PFSK-1 (cell line): Measurements from ENCODE around the gene SEMA6C.

Source experiments
- FOXP2 ChIP-seq: optimal IDR thresholded peaks from 2 replicates; pipeline ENCODE3; 2011; ENCODE audit warnings: borderline replicate concordance, control low read depth, inconsistent platforms; ENCODE audit not compliant: insufficient read depth; ENCODE audit errors: extremely low read length, extremely low read depth
- POLR2AphosphoS5 ChIP-seq: IDR thresholded peaks from 2 replicates; pipeline ENCODE4 v1.6.1; 2012; ENCODE audit warnings: low read depth, mild to moderate bottlenecking, control low read depth, low read length, moderate library complexity
- REST ChIP-seq, 2 experiments: IDR thresholded peaks; 2 replicates each; pipeline versions ENCODE4 v1.6.1 to v1.8.0; 2011 to 2012; ENCODE audit warnings: low read depth in 2 of 2, low read length in 2 of 2, control low read depth in 1 of 2, inconsistent platforms in 1 of 2, mild to moderate bottlenecking in 1 of 2, moderate library complexity in 1 of 2; ENCODE audit not compliant: insufficient read depth in 1 of 2
- SIN3A ChIP-seq: IDR thresholded peaks from 2 replicates; pipeline ENCODE4 v1.6.1; 2012; ENCODE audit warnings: mild to moderate bottlenecking, low read length, moderate library complexity, borderline replicate concordance; ENCODE audit not compliant: insufficient read depth
- TAF1 ChIP-seq: IDR thresholded peaks from 2 replicates; pipeline ENCODE4 v1.6.1; 2012; ENCODE audit warnings: low read length, control low read depth, borderline replicate concordance; ENCODE audit not compliant: insufficient read depth

Gene SEMA6C

GRCh38 chr1:151189637-151190445 lies 43.4 kb upstream of the SEMA6C start, which contains the start of gene VPS72:
VPS72 (minus strand) TSS chr1:151190197; CDS start chr1:151190121, 76 bp downstream.
- TF ChIP-seq POLR2AphosphoS5 = peak; percentile 97
- peak; percentile 89; the same call in 1 of the 2 replicates for TF ChIP-seq SIN3A
- peak; percentile 98 for TF ChIP-seq TAF1
- peak; percentile 41 to 47; a peak in 2 of 4 replicates for TF ChIP-seq REST (IDR thresholded peaks at IDR 0.05; ENCODE audit: insufficient read depth in 1 of 2, low read depth in 2 of 2, low read length in 2 of 2)
- peak; percentile 51 for TF ChIP-seq FOXP2

- TF ChIP-seq TAF1 (no peak), SIN3A (no peak), POLR2AphosphoS5 (no peak), FOXP2 (no peak), REST (IDR thresholded peaks at IDR 0.05; ENCODE audit: insufficient read depth in 1 of 2, low read depth in 2 of 2, low read length in 2 of 2) (no peak)
Measured at GRCh38 chr1:151187205-151187604, 40.8 kb upstream of the SEMA6C start.

- no peak for TF ChIP-seq FOXP2
- TF ChIP-seq REST (IDR thresholded peaks at IDR 0.05; ENCODE audit: insufficient read depth in 1 of 2, low read depth in 2 of 2, low read length in 2 of 2) = no peak
- no peak for TF ChIP-seq TAF1
- no peak for TF ChIP-seq POLR2AphosphoS5
- no peak for TF ChIP-seq SIN3A
Measured at GRCh38 chr1:151184211-151184610, 37.8 kb upstream of the SEMA6C start.

GRCh38 chr1:151176514-151177045 lies 30.1 kb upstream of the SEMA6C start:
- no peak for TF ChIP-seq SIN3A
- TF ChIP-seq FOXP2 = no peak
- TF ChIP-seq TAF1 = no peak
- TF ChIP-seq POLR2AphosphoS5 = no peak
- TF ChIP-seq REST (IDR thresholded peaks at IDR 0.05; ENCODE audit: insufficient read depth in 1 of 2, low read depth in 2 of 2, low read length in 2 of 2) = no peak
